IMR-90 (cell line): Measurements from ENCODE around the gene HAP1. TPM values are rescaled to one million over a fixed set of nuclear protein-coding genes. Genes with fewer than 3 reads are reported as not detected.

ENCODE experiments used
- ATAC-seq: fragments of 200-7000 bp; cut with Tn5 transposase; 2 replicates; pipeline ENCODE4 v1.9.1; 2020; ENCODE audit warnings: low read depth, mild to moderate bottlenecking, moderate library complexity
- BruUV-seq: library from RNA; stranded (reverse); fragments of 400-500 nt; replicated peaks from 2 replicates; lab custom pipeline; 2021; lab: Mats Ljungman, UMichigan
- CTCF ChIA-PET: fragments of 300-600 bp; formaldehyde crosslinking; extraction: SDS; loops from one replicate; lab custom pipeline; 2021; ENCODE audit warnings: antibody characterized with exemption; lab: Yijun Ruan, JAX
- POLR2A ChIA-PET: fragments of 300-600 bp; sonication (Branson Sonifier 250); formaldehyde crosslinking; loops from one replicate; lab custom pipeline; 2022; ENCODE audit warnings: antibody characterized with exemption; ENCODE audit not compliant: unreplicated experiment; lab: Charles Lee
- DNase-seq: peaks from one replicate; pipeline ENCODE4 v3.0.0; 2013
- H2AFZ ChIP-seq: replicated peaks from 2 replicates; pipeline ENCODE3; 2013; ENCODE audit warnings: low read length, mild to moderate bottlenecking; ENCODE audit not compliant: poor library complexity
- H2AK5ac ChIP-seq: 2 replicates; pipeline ENCODE4 v1.6.1; 2013; ENCODE audit warnings: low read depth, low read length, inconsistent platforms
- H2AK9ac ChIP-seq: replicated peaks from 2 replicates; pipeline ENCODE3; 2013; ENCODE audit warnings: mild to moderate bottlenecking, low read depth, low read length, moderate library complexity; ENCODE audit not compliant: poor library complexity
- H2BK120ac ChIP-seq: 2 replicates; pipeline ENCODE4 v1.6.1; 2013; ENCODE audit warnings: low read depth, low read length, inconsistent platforms
- H2BK15ac ChIP-seq: 3 replicates; pipeline ENCODE4 v1.6.1; 2013; ENCODE audit warnings: low read depth, low read length, inconsistent platforms
- H2BK20ac ChIP-seq: 2 replicates; pipeline ENCODE4 v1.6.1; 2013; ENCODE audit warnings: low read depth, mild to moderate bottlenecking, inconsistent platforms, low read length, moderate library complexity
- H2BK5ac ChIP-seq: 2 replicates; pipeline ENCODE4 v1.6.1; 2013; ENCODE audit warnings: mild to moderate bottlenecking, low read depth, low read length, inconsistent platforms; ENCODE audit not compliant: poor library complexity, severe bottlenecking
- H3K14ac ChIP-seq: replicated peaks from 2 replicates; pipeline ENCODE4 v1.6.1; 2013; ENCODE audit warnings: low read depth, low read length, inconsistent platforms
- H3K18ac ChIP-seq: 2 replicates; pipeline ENCODE4 v1.6.1; 2013; ENCODE audit warnings: low read depth, low read length, control low read depth
- H3K23ac ChIP-seq: 2 replicates; pipeline ENCODE4 v1.6.1; 2013; ENCODE audit warnings: low read depth, low read length, inconsistent platforms
- H3K27ac ChIP-seq: 2 replicates; pipeline ENCODE4 v1.5.1; 2013; ENCODE audit warnings: mild to moderate bottlenecking, control low read depth, low read length; ENCODE audit not compliant: insufficient read depth
- H3K27me3 ChIP-seq: 2 replicates; pipeline ENCODE4 v1.6.1; 2013; ENCODE audit warnings: low read length; ENCODE audit not compliant: control insufficient read depth, insufficient read depth
- H3K36me3 ChIP-seq: 2 replicates; pipeline ENCODE4 v1.6.1; 2013; ENCODE audit warnings: low read length, mixed read lengths; ENCODE audit not compliant: control insufficient read depth, insufficient read depth
- H3K4ac ChIP-seq: 2 replicates; pipeline ENCODE4 v1.6.1; 2013; ENCODE audit warnings: low read depth, low read length, inconsistent platforms
- H3K4me1 ChIP-seq: 2 replicates; pipeline ENCODE4 v1.6.1; 2013; ENCODE audit warnings: low read length, mixed read lengths; ENCODE audit not compliant: control insufficient read depth, insufficient read depth
- H3K4me2 ChIP-seq: 2 replicates; pipeline ENCODE4 v1.6.1; 2013; ENCODE audit warnings: low read depth, mild to moderate bottlenecking, control low read depth, low read length, moderate library complexity
- H3K4me3 ChIP-seq: 2 replicates; pipeline ENCODE4 v1.5.1; 2013; ENCODE audit warnings: low read depth, mild to moderate bottlenecking, control low read depth, low read length, moderate library complexity; ENCODE audit not compliant: insufficient read depth
- H3K56ac ChIP-seq: 2 replicates; pipeline ENCODE4 v1.6.1; 2013; ENCODE audit warnings: low read length, inconsistent platforms; ENCODE audit not compliant: insufficient read depth; ENCODE audit errors: extremely low read depth
- H3K79me1 ChIP-seq, 2 experiments: 2 replicates each; pipeline ENCODE4 v1.6.1; 2013; ENCODE audit warnings: low read length in 2 of 2, inconsistent platforms in 1 of 2, low read depth in 1 of 2
- H3K9ac ChIP-seq: 2 replicates; pipeline ENCODE4 v1.6.1; 2013; ENCODE audit warnings: low read depth, low read length, control low read depth
- H3K9me1 ChIP-seq: 2 replicates; pipeline ENCODE4 v1.6.1; 2013; ENCODE audit warnings: low read length, inconsistent platforms; ENCODE audit not compliant: insufficient read depth
- H3K9me3 ChIP-seq: 2 replicates; pipeline ENCODE4 v1.6.1; 2013; ENCODE audit warnings: low read length; ENCODE audit not compliant: control insufficient read depth, insufficient read depth
- H4K20me1 ChIP-seq: 2 replicates; pipeline ENCODE4 v1.6.1; 2013; ENCODE audit warnings: low read length, inconsistent platforms; ENCODE audit not compliant: insufficient read depth
- H4K5ac ChIP-seq: 2 replicates; pipeline ENCODE4 v1.6.1; 2013; ENCODE audit warnings: mild to moderate bottlenecking, low read depth, low read length, control low read depth
- H4K8ac ChIP-seq, 2 experiments: 2 replicates each; pipeline ENCODE4 v1.6.1; 2013; ENCODE audit warnings: low read depth in 2 of 2, low read length in 2 of 2, control low read depth in 1 of 2, inconsistent platforms in 1 of 2
- H4K91ac ChIP-seq: 2 replicates; pipeline ENCODE4 v1.6.1; 2013; ENCODE audit warnings: low read depth, low read length, inconsistent platforms; ENCODE audit not compliant: insufficient read depth
- BHLHE40 ChIP-seq: fragments of 150-350 bp; IDR thresholded peaks from 2 replicates; pipeline ENCODE4 v1.6.1; 2016; ENCODE audit warnings: mild to moderate bottlenecking, low read depth, low read length
- CEBPB ChIP-seq: IDR thresholded peaks from 2 replicates; pipeline ENCODE4 v1.6.1; 2012; ENCODE audit warnings: low read depth, low read length, improper control_type of control experiment
- CHD1 ChIP-seq: IDR thresholded peaks from 2 replicates; pipeline ENCODE4 v1.6.1; 2012; ENCODE audit warnings: low read depth, low read length, improper control_type of control experiment
- CTCF ChIP-seq: conservative IDR thresholded peaks from 2 replicates; pipeline ENCODE4 v1.5.1; 2012; ENCODE audit warnings: mild to moderate bottlenecking, low read depth, low read length, improper control_type of control experiment
- FOS ChIP-seq: fragments of 150-350 bp; IDR thresholded peaks from 2 replicates; pipeline ENCODE4 v1.6.1; 2016; ENCODE audit warnings: low read depth, low read length
- MAFK ChIP-seq: IDR thresholded peaks from 2 replicates; pipeline ENCODE4 v1.6.1; 2012; ENCODE audit warnings: low read depth, low read length, improper control_type of control experiment
- MAZ ChIP-seq: IDR thresholded peaks from 2 replicates; pipeline ENCODE4 v1.6.1; 2012; ENCODE audit warnings: low read depth, mild to moderate bottlenecking, low read length, improper control_type of control experiment, moderate library complexity, borderline replicate concordance
- MXI1 ChIP-seq: IDR thresholded peaks from 2 replicates; pipeline ENCODE4 v1.6.1; 2012; ENCODE audit warnings: low read depth, mild to moderate bottlenecking, low read length, moderate library complexity, borderline replicate concordance
- NFE2L2 ChIP-seq: fragments of 150-350 bp; IDR thresholded peaks from 2 replicates; pipeline ENCODE4 v1.6.1; 2016; ENCODE audit warnings: low read depth, mild to moderate bottlenecking, low read length
- POLR2A ChIP-seq: IDR thresholded peaks from 2 replicates; pipeline ENCODE4 v1.6.1; 2012; ENCODE audit warnings: mild to moderate bottlenecking, low read depth, low read length
- RAD21 ChIP-seq: IDR thresholded peaks from 2 replicates; pipeline ENCODE4 v1.6.1; 2012; ENCODE audit warnings: low read length, improper control_type of control experiment
- RCOR1 ChIP-seq: IDR thresholded peaks from 2 replicates; pipeline ENCODE4 v1.6.1; 2012; ENCODE audit warnings: mild to moderate bottlenecking, low read length, improper control_type of control experiment; ENCODE audit not compliant: insufficient replicate concordance
- RFX5 ChIP-seq: IDR thresholded peaks from 2 replicates; pipeline ENCODE4 v1.8.0; 2012; ENCODE audit warnings: low read depth, mild to moderate bottlenecking, low read length, moderate library complexity
- SMC3 ChIP-seq: fragments of 150-350 bp; IDR thresholded peaks from 2 replicates; pipeline ENCODE4 v1.6.1; 2016; ENCODE audit warnings: low read depth, mild to moderate bottlenecking, antibody characterized with exemption, low read length, moderate library complexity
- WGBS, 2 experiments: methylation state at CpG; one replicate each; pipeline versions ENCODE4 v1.1.5 to v1.1.7; 2013; ENCODE audit warnings: missing lambda C conversion rate in 2 of 2; ENCODE audit not compliant: insufficient read length in 1 of 2; ENCODE audit errors: extremely low coverage in 2 of 2; 5-methylcytosine and 5-hydroxymethylcytosine counted together
- dilution Hi-C: fragments of 300-500 bp; cut with HindIII; formaldehyde crosslinking; loops from one replicate; pipeline ENCODE4 v1.14.3; 2018; ENCODE audit warnings: low sequenced_read_pairs; ENCODE audit not compliant: unreplicated experiment
- in situ Hi-C: fragments of 300-500 bp; cut with MboI; formaldehyde crosslinking; loops from 3 replicates; pipeline ENCODE4 v1.14.3; 2019; ENCODE audit warnings: low sequenced_read_pairs, inconsistent platforms, mixed read lengths
- intact Hi-C: fragments of 100-400 bp; cut with micrococcal nuclease; formaldehyde crosslinking; loops from 2 replicates; pipeline ENCODE4 v1.10.0; 2022
- polyA plus RNA-seq, 3 experiments: library from polyadenylated mRNA; depleted of rRNA; stranded (reverse); fragments of >200 nt; gene quantifications; 2 replicates each; pipeline ENCODE4 v1.2.3, GENCODE V29; 2012; ENCODE audit warnings: low replicate concordance in 1 of 3
- total RNA-seq: library from RNA; depleted of rRNA; stranded (reverse); fragments of >200 nt; gene quantifications from 2 replicates; pipeline ENCODE4 v1.2.3, GENCODE V29; 2012
- TF ChIP-seq, protein P1 (sequence below): fragments of 150-350 bp; IDR thresholded peaks from 2 replicates; pipeline ENCODE4 v1.6.1; 2017; ENCODE audit warnings: mild to moderate bottlenecking, antibody characterized with exemption, low read length, low read depth
- TF ChIP-seq, protein P2 (sequence below): fragments of 150-350 bp; IDR thresholded peaks from 2 replicates; pipeline ENCODE4 v1.6.1; 2016; ENCODE audit warnings: low read depth, mild to moderate bottlenecking, low read length, moderate library complexity, borderline replicate concordance

Gene HAP1
- total and polyA plus RNA-seq, 2 of the 4 experiments (the other 2 are of a cell fraction): under 0.01 to 0.09 TPM

GRCh38 chr17:41750862-41751261, 16.4 kb upstream of the HAP1 start:
- BruUV-seq: no TSS peak
- POLR2A ChIA-PET: interaction anchor here (0.6 kb wide), 1 partner anchor 44 kb away, joined by 3 read pairs; no protein-coding TSS in a partner anchor
- Histone ChIP-seq H2AK5ac (no peak overlapping the region), H3K18ac (no peak overlapping the region), H4K91ac (no peak overlapping the region), H3K27ac (no peak overlapping the region), H2AK9ac (no peak overlapping the region), H2AFZ (no peak overlapping the region), H3K4me1 (no peaks in the 10 kb centered on the region), H2BK5ac (no peak overlapping the region), H2BK20ac (no peak overlapping the region), H3K27me3 (peaks cover 4% of the 10 kb centered on the region), H3K9me3 (no peaks in the 10 kb centered on the region), H2BK120ac (no peak overlapping the region), H4K20me1 (no peaks in the 10 kb centered on the region), H2BK15ac (no peak overlapping the region), H3K9me1 (no peaks in the 10 kb centered on the region), H3K36me3 (peaks cover 28% of the 10 kb centered on the region; the same call in 1 of the 2 replicates), H3K9ac (no peak overlapping the region), H4K5ac (no peak overlapping the region), H3K56ac (no peak overlapping the region), H3K4ac (no peak overlapping the region), H4K8ac (no peak overlapping the region), H3K79me1 (no peaks in the 10 kb centered on the region), H3K4me2 (no peak overlapping the region), H3K4me3 (no peak overlapping the region), H3K23ac (no peak overlapping the region), H3K14ac (no peak overlapping the region)
- dilution Hi-C loops: no loop called here
- in situ Hi-C loops: no loop called here
- ATAC-seq: no peak
- intact Hi-C loops: no loop called here
- CTCF ChIA-PET: no interaction called here
- TF ChIP-seq RFX5 (no peak), FOS (no peak), POLR2A (no peak), MXI1 (no peak), BHLHE40 (no peak), MAFK (no peak), CEBPB (no peak), CHD1 (no peak), SMC3 (no peak), RCOR1 (no peak), RAD21 (no peak), MAZ (no peak), CTCF (no peak), NFE2L2 (no peak)
- TF ChIP-seq, protein P1, sequence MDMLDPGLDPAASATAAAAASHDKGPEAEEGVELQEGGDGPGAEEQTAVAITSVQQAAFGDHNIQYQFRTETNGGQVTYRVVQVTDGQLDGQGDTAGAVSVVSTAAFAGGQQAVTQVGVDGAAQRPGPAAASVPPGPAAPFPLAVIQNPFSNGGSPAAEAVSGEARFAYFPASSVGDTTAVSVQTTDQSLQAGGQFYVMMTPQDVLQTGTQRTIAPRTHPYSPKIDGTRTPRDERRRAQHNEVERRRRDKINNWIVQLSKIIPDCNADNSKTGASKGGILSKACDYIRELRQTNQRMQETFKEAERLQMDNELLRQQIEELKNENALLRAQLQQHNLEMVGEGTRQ: no peak
- TF ChIP-seq, protein P2, sequence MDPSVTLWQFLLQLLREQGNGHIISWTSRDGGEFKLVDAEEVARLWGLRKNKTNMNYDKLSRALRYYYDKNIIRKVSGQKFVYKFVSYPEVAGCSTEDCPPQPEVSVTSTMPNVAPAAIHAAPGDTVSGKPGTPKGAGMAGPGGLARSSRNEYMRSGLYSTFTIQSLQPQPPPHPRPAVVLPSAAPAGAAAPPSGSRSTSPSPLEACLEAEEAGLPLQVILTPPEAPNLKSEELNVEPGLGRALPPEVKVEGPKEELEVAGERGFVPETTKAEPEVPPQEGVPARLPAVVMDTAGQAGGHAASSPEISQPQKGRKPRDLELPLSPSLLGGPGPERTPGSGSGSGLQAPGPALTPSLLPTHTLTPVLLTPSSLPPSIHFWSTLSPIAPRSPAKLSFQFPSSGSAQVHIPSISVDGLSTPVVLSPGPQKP: no peak
- WGBS, 2 experiments: no CpG with 5 or more reads among the region's 4 CpGs
- no peak for DNase-seq
